ENCODE results near the gene FRMD3.
"Not testable (repeated sequence)": the region's sequence is repeated elsewhere in the genome, so short reads cannot be mapped to it uniquely, and the experiment has no call there.

The FRMD3 gene

GRCh38 chr9:83521411-83521810 lies 16.8 kb downstream of the FRMD3 start:
- DNase-seq, result no peak

- DNase-seq, result no peak
These were observed 17.2 kb downstream of the FRMD3 start for GRCh38 chr9:83521011-83521410.

- peak; percentile 18 for DNase-seq
These were observed 17.9 kb downstream of the FRMD3 start for GRCh38 chr9:83520292-83520691.

GRCh38 chr9:83517980-83518379 lies 20.2 kb downstream of the FRMD3 start:
- not testable (repeated sequence) for DNase-seq

GRCh38 chr9:83514767-83515166 lies 23.4 kb downstream of the FRMD3 start:
- no peak for DNase-seq

- DNase-seq, result no peak
These were observed 25.6 kb downstream of the FRMD3 start for GRCh38 chr9:83512621-83513020.

- peak; percentile 71 for DNase-seq
These were observed 27.1 kb downstream of the FRMD3 start for GRCh38 chr9:83511051-83511450.

- peak; percentile 96 for DNase-seq
These were observed 28.8 kb downstream of the FRMD3 start for GRCh38 chr9:83509402-83509801.

- peak; percentile 31 for DNase-seq
These were observed 30.1 kb downstream of the FRMD3 start for GRCh38 chr9:83508067-83508466.

- DNase-seq, result no peak
These were observed 32.9 kb downstream of the FRMD3 start for GRCh38 chr9:83505282-83505681.

- no peak for DNase-seq
These were observed 34.3 kb downstream of the FRMD3 start for GRCh38 chr9:83503866-83504265.

- DNase-seq, result peak; percentile 19
These were observed 36.6 kb downstream of the FRMD3 start for GRCh38 chr9:83501565-83501964.

GRCh38 chr9:83497441-83497840 lies 40.8 kb downstream of the FRMD3 start:
- no peak for DNase-seq

- DNase-seq, result no peak
These were observed 46.2 kb downstream of the FRMD3 start for GRCh38 chr9:83491995-83492394.

- no peak for DNase-seq
These were observed 46.8 kb downstream of the FRMD3 start for GRCh38 chr9:83491413-83491812.

- no peak for DNase-seq
These were observed 48.2 kb downstream of the FRMD3 start for GRCh38 chr9:83489961-83490360.

GRCh38 chr9:83484990-83485389 lies 53.2 kb downstream of the FRMD3 start:
- no peak for DNase-seq

- no peak for DNase-seq
These were observed 55.0 kb downstream of the FRMD3 start for GRCh38 chr9:83483223-83483622.

GRCh38 chr9:83479765-83480164 lies 58.4 kb downstream of the FRMD3 start:
- no peak for DNase-seq

GRCh38 chr9:83477571-83477970 lies 60.6 kb downstream of the FRMD3 start:
- peak; percentile 63 for DNase-seq

- no peak for DNase-seq
These were observed 61.1 kb downstream of the FRMD3 start for GRCh38 chr9:83477120-83477519.

GRCh38 chr9:83476513-83476912 lies 61.7 kb downstream of the FRMD3 start:
- DNase-seq, result no peak

- no peak for DNase-seq
These were observed 62.5 kb downstream of the FRMD3 start for GRCh38 chr9:83475741-83476140.

- no peak for DNase-seq
These were observed 63.6 kb downstream of the FRMD3 start for GRCh38 chr9:83474631-83475030.

GRCh38 chr9:83473488-83473971 lies 64.7 kb downstream of the FRMD3 start:
- peak; percentile 18 for DNase-seq

- DNase-seq, result no peak
These were observed 65.4 kb downstream of the FRMD3 start for GRCh38 chr9:83472764-83473163.
